Sigmoid colon (tissue), 7 donors: ENCODE measurements around the gene TUBA3C. TPM values are rescaled to one million over a fixed set of nuclear protein-coding genes. Genes with fewer than 3 reads are reported as not detected.

ENCODE experiments used
- DNase-seq: peaks from one replicate; pipeline ENCODE4 v3.0.0-alpha.2; 2019
- H3K27ac ChIP-seq, 4 donors: fragments of 200-600 bp; sonication (generic); one replicate each; pipeline ENCODE4 v1.5.1; 2016 to 2019; ENCODE audit warnings: mild to moderate bottlenecking in 1 of 4
- H3K27me3 ChIP-seq, 3 donors: fragments of 200-600 bp; sonication (generic); one replicate each; pipeline ENCODE4 v1.5.1; 2019; ENCODE audit warnings: mild to moderate bottlenecking in 1 of 3
- H3K36me3 ChIP-seq, 4 donors: fragments of 200-600 bp; sonication (generic); one replicate each; pipeline ENCODE4 v1.5.1; 2016 to 2019
- H3K4me1 ChIP-seq, 4 donors: fragments of 200-600 bp; sonication (generic); one replicate each; pipeline ENCODE4 v1.5.1; 2017 to 2019
- H3K4me3 ChIP-seq, 4 donors: fragments of 200-600 bp; sonication (generic); one replicate each; pipeline ENCODE4 v1.5.1; 2017 to 2019; ENCODE audit warnings: mild to moderate bottlenecking in 2 of 4, moderate library complexity in 1 of 4
- H3K9me3 ChIP-seq, 4 donors: fragments of 200-600 bp in 3 of 4; sonication (generic) in 3 of 4; one replicate each; pipeline versions ENCODE4 v1.5.1 to v1.6.1; 2013 to 2019
- EP300 ChIP-seq, 4 donors: sonication (generic); formaldehyde crosslinking; IDR thresholded peaks; one replicate each; pipeline ENCODE4 v1.6.1; 2017; ENCODE audit warnings: antibody characterized with exemption in 4 of 4
- POLR2A ChIP-seq, 2 donors: fragments of 450-650 bp; IDR thresholded peaks; one replicate each; pipeline ENCODE4 v1.6.1; 2016; ENCODE audit warnings: antibody characterized with exemption in 2 of 2, mild to moderate bottlenecking in 2 of 2, moderate library complexity in 2 of 2
- POLR2AphosphoS5 ChIP-seq, 4 donors: sonication (generic); formaldehyde crosslinking; IDR thresholded peaks; one replicate each; pipeline ENCODE4 v1.6.1; 2017; ENCODE audit warnings: antibody characterized with exemption in 4 of 4
- WGBS, 2 donors: extraction: QIAGEN DNeasy Blood & Tissue Kit; methylation state at CpG; one replicate each; pipeline ENCODE4 v1.1.7; 2013; 5-methylcytosine and 5-hydroxymethylcytosine counted together
- intact Hi-C: fragments of 100-400 bp; cut with DNase I; formaldehyde crosslinking; loops from one replicate; pipeline ENCODE4 v1.15.1; 2023
- polyA plus RNA-seq, 3 donors: library from polyadenylated mRNA; stranded (reverse); fragments of 200-250 nt; gene quantifications; one replicate each; pipeline ENCODE4 v1.2.3, GENCODE V29; 2013
- total RNA-seq, 4 donors: library from RNA; depleted of rRNA; stranded (reverse); fragments of >200 nt; gene quantifications; one replicate each; pipeline ENCODE4 v1.1.0, GENCODE V29; 2016
- TF ChIP-seq, protein P1 (sequence below), 4 experiments: fragments of 450-650 bp in 3 of 4; fragments of 200-600 bp in 1 of 4; IDR thresholded peaks; one replicate each; pipeline ENCODE4 v1.5.1; 2016 to 2019; ENCODE audit warnings: antibody characterized with exemption in 4 of 4, mild to moderate bottlenecking in 3 of 4, moderate library complexity in 2 of 4
- donor health status: healthy with polysubstance abuse.
- donor health status: Bipolar disorder and iron deficiency.
- donor health status: healthy.

TUBA3C gene
- total and polyA plus RNA-seq, 7 donors, result not detected

DNA sequence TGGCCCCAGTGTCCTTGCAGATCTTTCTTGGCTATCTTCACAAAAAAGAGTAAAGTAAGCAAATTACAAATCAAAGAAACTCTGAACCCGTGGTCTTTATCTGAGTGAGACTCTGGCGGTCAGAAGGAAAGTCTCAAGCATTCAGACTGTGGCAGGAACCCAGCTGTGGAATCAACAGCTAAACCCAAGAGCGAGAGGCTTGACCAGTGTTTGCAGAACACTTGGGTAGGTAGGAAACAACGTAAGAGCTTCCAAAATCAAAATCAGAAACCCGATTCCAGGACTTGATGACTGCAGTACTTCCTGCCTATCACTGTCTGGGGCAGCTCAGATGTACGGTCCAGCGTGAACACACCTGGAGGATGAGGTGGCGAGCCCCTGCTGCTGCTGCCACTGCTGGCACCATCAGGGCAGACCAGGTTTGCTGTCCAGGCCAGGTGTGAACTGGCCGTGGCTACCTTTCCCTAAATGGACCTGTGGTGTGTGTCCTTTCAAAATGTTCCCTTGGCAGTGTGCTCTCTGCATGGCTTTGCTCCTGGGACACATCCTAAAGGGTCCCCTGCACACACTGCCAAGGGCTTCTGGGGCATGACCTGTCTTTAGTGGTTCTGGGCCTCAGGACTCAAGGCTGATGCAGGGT lies 9.5 kb downstream of the TUBA3C start:
- 72 to 73% methylated on average over 9 of the region's 9 CpGs for WGBS, 2 donors
- intact Hi-C loops, result no loop called here
- no peaks in the 10 kb centered on the region for H3K9me3 ChIP-seq
- DNase-seq, result peak; percentile 19
- H3K27ac ChIP-seq, result no peak overlapping the region
- no peaks in the 10 kb centered on the region for H3K4me1 ChIP-seq
- no peaks in the 10 kb centered on the region for H3K27me3 ChIP-seq
- H3K36me3 ChIP-seq, result no peaks in the 10 kb centered on the region
- no peak overlapping the region for H3K4me3 ChIP-seq
- no peak for TF ChIP-seq EP300 (IDR thresholded peaks at IDR 0.05)
- TF ChIP-seq POLR2AphosphoS5 (IDR thresholded peaks at IDR 0.05), result no peak
- TF ChIP-seq, protein P1, sequence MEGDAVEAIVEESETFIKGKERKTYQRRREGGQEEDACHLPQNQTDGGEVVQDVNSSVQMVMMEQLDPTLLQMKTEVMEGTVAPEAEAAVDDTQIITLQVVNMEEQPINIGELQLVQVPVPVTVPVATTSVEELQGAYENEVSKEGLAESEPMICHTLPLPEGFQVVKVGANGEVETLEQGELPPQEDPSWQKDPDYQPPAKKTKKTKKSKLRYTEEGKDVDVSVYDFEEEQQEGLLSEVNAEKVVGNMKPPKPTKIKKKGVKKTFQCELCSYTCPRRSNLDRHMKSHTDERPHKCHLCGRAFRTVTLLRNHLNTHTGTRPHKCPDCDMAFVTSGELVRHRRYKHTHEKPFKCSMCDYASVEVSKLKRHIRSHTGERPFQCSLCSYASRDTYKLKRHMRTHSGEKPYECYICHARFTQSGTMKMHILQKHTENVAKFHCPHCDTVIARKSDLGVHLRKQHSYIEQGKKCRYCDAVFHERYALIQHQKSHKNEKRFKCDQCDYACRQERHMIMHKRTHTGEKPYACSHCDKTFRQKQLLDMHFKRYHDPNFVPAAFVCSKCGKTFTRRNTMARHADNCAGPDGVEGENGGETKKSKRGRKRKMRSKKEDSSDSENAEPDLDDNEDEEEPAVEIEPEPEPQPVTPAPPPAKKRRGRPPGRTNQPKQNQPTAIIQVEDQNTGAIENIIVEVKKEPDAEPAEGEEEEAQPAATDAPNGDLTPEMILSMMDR (IDR thresholded peaks at IDR 0.05), result no peak
- TF ChIP-seq POLR2A (IDR thresholded peaks at IDR 0.05), result no peak

DNA sequence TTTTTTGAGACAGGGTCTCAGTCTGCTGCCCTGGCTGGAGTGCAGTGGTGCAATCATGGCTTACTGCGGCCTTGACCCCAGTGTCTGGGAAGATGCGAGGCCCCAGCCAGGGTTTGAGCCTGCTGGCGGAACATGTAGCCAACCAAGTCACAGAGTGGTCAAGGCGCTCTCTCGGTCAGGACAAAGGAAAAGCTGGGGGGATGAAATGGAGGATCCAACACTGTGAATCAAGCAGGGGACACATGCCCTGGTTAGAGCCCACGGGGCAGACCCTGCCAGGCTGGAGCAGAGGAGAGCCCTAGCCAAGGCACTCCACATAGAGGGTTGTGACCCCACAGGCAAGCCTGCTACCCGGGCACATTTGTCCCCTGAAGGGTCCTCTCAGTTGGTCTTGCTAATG lies 10.1 kb downstream of the TUBA3C start:
- no peaks in the 10 kb centered on the region for H3K9me3 ChIP-seq
- DNase-seq, result no peak
- H3K27me3 ChIP-seq, result no peaks in the 10 kb centered on the region
- H3K36me3 ChIP-seq, result no peaks in the 10 kb centered on the region
- TF ChIP-seq POLR2AphosphoS5 (IDR thresholded peaks at IDR 0.05), result no peak
- no peak for TF ChIP-seq EP300 (IDR thresholded peaks at IDR 0.05)
- TF ChIP-seq, protein P1 (IDR thresholded peaks at IDR 0.05), result no peak
- no peak for TF ChIP-seq POLR2A (IDR thresholded peaks at IDR 0.05)
- intact Hi-C loops, result no loop called here
- no peak overlapping the region for H3K27ac ChIP-seq
- H3K4me1 ChIP-seq, result no peaks in the 10 kb centered on the region
- H3K4me3 ChIP-seq, result no peak overlapping the region
- WGBS, 2 donors, result 87 to 88% methylated on average over 7 of the region's 7 CpGs

DNA sequence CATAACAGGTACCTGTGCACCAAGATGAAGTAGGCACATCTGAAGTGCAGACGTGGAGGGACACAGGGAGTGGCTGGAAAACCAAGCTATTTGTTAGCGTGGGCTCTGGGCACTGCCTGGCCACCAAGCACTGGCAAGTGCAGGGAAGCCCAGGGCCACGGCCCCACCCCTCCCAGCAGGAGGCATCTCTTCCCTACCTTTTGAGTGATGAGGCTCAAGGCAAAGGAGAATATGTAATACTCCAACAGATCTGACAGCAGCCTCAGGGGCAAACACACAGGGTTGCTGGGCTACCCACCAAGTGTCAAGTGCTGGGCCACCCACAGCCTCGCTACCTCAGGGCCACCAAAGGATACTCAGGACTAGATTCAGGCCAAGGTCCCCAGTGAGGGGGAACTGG lies 11.6 kb downstream of the TUBA3C start:
- no peaks in the 10 kb centered on the region for H3K4me1 ChIP-seq
- no peak overlapping the region for H3K4me3 ChIP-seq
- no peaks in the 10 kb centered on the region for H3K36me3 ChIP-seq
- no peaks in the 10 kb centered on the region for H3K27me3 ChIP-seq
- 63 to 67% methylated on average over 4 of the region's 4 CpGs for WGBS, 2 donors
- H3K27ac ChIP-seq, result no peak overlapping the region
- no peaks in the 10 kb centered on the region for H3K9me3 ChIP-seq
- intact Hi-C loops, result no loop called here
- TF ChIP-seq EP300 (IDR thresholded peaks at IDR 0.05), result no peak
- TF ChIP-seq, protein P1 (IDR thresholded peaks at IDR 0.05), result no peak
- no peak for TF ChIP-seq POLR2AphosphoS5 (IDR thresholded peaks at IDR 0.05)
- no peak for TF ChIP-seq POLR2A (IDR thresholded peaks at IDR 0.05)
- DNase-seq, result no peak

DNA sequence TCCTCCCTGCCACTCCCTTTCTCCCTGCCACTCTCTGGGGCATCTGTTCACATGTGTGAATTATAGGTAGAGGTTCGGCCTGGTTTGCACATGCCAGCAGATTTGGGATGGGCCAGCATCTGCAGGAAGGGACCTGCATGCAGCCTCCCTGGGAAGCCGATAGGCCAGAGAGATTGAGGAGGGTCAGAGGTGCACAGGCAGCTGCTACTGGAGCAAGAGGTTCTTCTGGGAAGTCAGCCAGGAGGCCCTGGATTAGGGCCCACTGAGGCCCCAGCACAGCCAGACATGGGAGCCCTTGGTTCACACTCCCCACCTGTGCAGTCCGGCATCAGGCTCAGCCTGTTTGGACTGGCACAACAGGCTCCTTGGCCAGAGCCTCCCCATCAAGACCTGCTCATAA lies 12.1 kb downstream of the TUBA3C start:
- Histone ChIP-seq H3K27me3 (no peaks in the 10 kb centered on the region), H3K4me1 (no peaks in the 10 kb centered on the region), H3K36me3 (no peaks in the 10 kb centered on the region), H3K4me3 (no peak overlapping the region), H3K9me3 (no peaks in the 10 kb centered on the region), H3K27ac (no peak overlapping the region)
- TF ChIP-seq EP300 (IDR thresholded peaks at IDR 0.05) (no peak), POLR2AphosphoS5 (IDR thresholded peaks at IDR 0.05) (no peak), POLR2A (IDR thresholded peaks at IDR 0.05) (no peak)
- TF ChIP-seq, protein P1 (IDR thresholded peaks at IDR 0.05), result no peak
- no peak for DNase-seq
- WGBS, 2 donors, result 87 to 90% methylated on average over 3 of the region's 3 CpGs
- intact Hi-C loops, result no loop called here

DNA sequence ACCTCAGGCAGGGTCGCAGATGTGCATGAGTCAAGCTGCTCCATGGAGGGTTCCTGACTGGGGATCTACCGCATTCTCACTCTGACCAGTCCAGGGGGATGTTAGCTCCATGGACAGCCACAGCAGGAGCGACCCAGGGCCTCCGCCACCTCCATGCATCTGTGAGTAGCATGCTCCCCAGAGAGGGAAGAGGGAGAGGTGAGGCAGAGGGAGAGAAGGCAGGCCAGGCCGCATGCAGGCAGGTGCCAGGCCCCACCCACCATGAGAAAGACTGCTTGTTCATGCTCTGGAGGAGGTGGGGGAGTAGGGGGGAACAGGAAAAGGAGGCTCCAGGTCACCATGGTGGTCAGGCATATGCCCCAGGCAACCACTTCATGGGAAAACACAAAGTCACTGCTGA lies 20.3 kb downstream of the TUBA3C start:
- DNase-seq, result peak; percentile 56
- H3K9me3 ChIP-seq, result peaks cover 0 to 10% (median 1%) of the 10 kb centered on the region in 4 donors
- no peak for TF ChIP-seq POLR2AphosphoS5 (IDR thresholded peaks at IDR 0.05)
- TF ChIP-seq, protein P1 (IDR thresholded peaks at IDR 0.05), result no peak
- no peak for TF ChIP-seq POLR2A (IDR thresholded peaks at IDR 0.05)
- no peak for TF ChIP-seq EP300 (IDR thresholded peaks at IDR 0.05)
- H3K27me3 ChIP-seq, result no peaks in the 10 kb centered on the region
- H3K4me1 ChIP-seq, result no peaks in the 10 kb centered on the region
- 80 to 82% methylated on average over 5 of the region's 5 CpGs for whole genome bisulfite sequencing, 2 donors
- intact Hi-C loops, result no loop called here
- no peaks in the 10 kb centered on the region for H3K36me3 ChIP-seq
- H3K4me3 ChIP-seq, result no peak overlapping the region
- no peak overlapping the region for H3K27ac ChIP-seq
